Stimulated activated CD4-positive, alpha-beta T cell treated with anti-CD3 and anti-CD28 coated beads, Interleukin-12 subunit alpha, Interleukin-12 subunit beta, amount 100 ng/mL, for 4 hours (primary cell): Measurements from ENCODE around the gene CCRL2.
A peak's percentile ranks its signal among the peaks of the same experiment; 100 is the strongest.

ENCODE experiments used
- DNase-seq: peaks from one replicate; pipeline ENCODE4 v3.0.0-alpha.2; 2020

Gene CCRL2

GRCh38 chr3:46406788-46407611, at the start of gene CCRL2, which contains the start of gene CCR5AS:
Gene CCRL2, plus strand, starts transcription at chr3:46407259. Its CDS starts 821 bp downstream, at chr3:46408080.
Gene CCR5AS, minus strand, starts transcription at chr3:46407066.
- peak; percentile 10 for DNase-seq

- no peak for DNase-seq
Observed at GRCh38 chr3:46358466-46358865, 48.6 kb upstream of the CCRL2 start.

GRCh38 chr3:46359733-46360493, 47.1 kb upstream of the CCRL2 start:
- no peak for DNase-seq

GRCh38 chr3:46360907-46361306, 46.2 kb upstream of the CCRL2 start:
- no peak for DNase-seq

GRCh38 chr3:46361408-46362283, 45.4 kb upstream of the CCRL2 start:
- DNase-seq, result no peak

GRCh38 chr3:46365041-46365440, 42.0 kb upstream of the CCRL2 start:
- DNase-seq, result no peak

GRCh38 chr3:46365737-46366524, 41.1 kb upstream of the CCRL2 start:
- no peak for DNase-seq

GRCh38 chr3:46367811-46368210, 39.2 kb upstream of the CCRL2 start:
- DNase-seq, result no peak

GRCh38 chr3:46368569-46368968, 38.5 kb upstream of the CCRL2 start:
- DNase-seq, result peak; percentile 49

- no peak for DNase-seq
Observed at GRCh38 chr3:46369151-46369550, 37.9 kb upstream of the CCRL2 start.

- no peak for DNase-seq
Observed at GRCh38 chr3:46369675-46370132, 37.4 kb upstream of the CCRL2 start.

- no peak for DNase-seq
Observed at GRCh38 chr3:46370839-46371518, 36.1 kb upstream of the CCRL2 start, which contains the start of gene CCR5. Gene CCR5, plus strand, starts transcription at chr3:46370946. Its CDS starts 1,957 bp downstream, at chr3:46372903.

- no peak for DNase-seq
Observed at GRCh38 chr3:46371519-46372340, 35.3 kb upstream of the CCRL2 start.

GRCh38 chr3:46372492-46373359, 34.3 kb upstream of the CCRL2 start:
- no peak for DNase-seq

- no peak for DNase-seq
Observed at GRCh38 chr3:46374755-46375154, 32.3 kb upstream of the CCRL2 start.

GRCh38 chr3:46375218-46375617, 31.8 kb upstream of the CCRL2 start:
- DNase-seq, result no peak

GRCh38 chr3:46375814-46376213, 31.2 kb upstream of the CCRL2 start:
- DNase-seq, result no peak

GRCh38 chr3:46378426-46378942, 28.6 kb upstream of the CCRL2 start:
- DNase-seq, result peak; percentile 65
